PC-3 (cell line): ENCODE data around the gene LRCH1. TPM values are rescaled to one million over a fixed set of nuclear protein-coding genes. Genes with fewer than 3 reads are reported as not detected.
A peak's percentile ranks its signal among the peaks of the same experiment; 100 is the strongest.

Source experiments
- ATAC-seq: fragments of 200-7000 bp; cut with Tn5 transposase; 2 replicates; pipeline ENCODE4 v1.9.1; 2020; ENCODE audit warnings: mild to moderate bottlenecking, moderate library complexity
- BruUV-seq: library from RNA; stranded (reverse); fragments of 400-500 nt; replicated peaks from 2 replicates; lab custom pipeline; 2021; lab: Mats Ljungman, UMichigan
- CTCF ChIA-PET: fragments of 300-600 bp; sonication (Branson Sonifier 250); formaldehyde crosslinking; loops from one replicate; lab custom pipeline; 2022; ENCODE audit warnings: antibody characterized with exemption; lab: Charles Lee
- POLR2A ChIA-PET: fragments of 300-600 bp; sonication (Branson Sonifier 250); formaldehyde crosslinking; loops from one replicate; lab custom pipeline; 2022; ENCODE audit warnings: antibody characterized with exemption; ENCODE audit not compliant: unreplicated experiment; lab: Charles Lee
- DNase-seq: peaks from one replicate; pipeline ENCODE4 v3.0.0-alpha.2; 2015
- H2AFZ ChIP-seq: fragments of 300-600 bp; sonication (generic); 2 replicates; pipeline ENCODE4 v1.6.0; 2016; ENCODE audit warnings: antibody characterized with exemption, low read length
- H3F3A ChIP-seq: fragments of 300-600 bp; sonication (generic); one replicate; pipeline ENCODE4 v1.6.0; 2017; ENCODE audit warnings: antibody characterized with exemption, low read length, control low read depth, mild to moderate bottlenecking; ENCODE audit not compliant: unreplicated experiment
- H3K27ac ChIP-seq: fragments of 300-600 bp; sonication (generic); 2 replicates; pipeline ENCODE4 v1.5.1; 2016; ENCODE audit warnings: mild to moderate bottlenecking, low read length
- H3K27me3 ChIP-seq: fragments of 300-600 bp; sonication (generic); 2 replicates; pipeline ENCODE4 v1.6.1; 2016; ENCODE audit warnings: low read length, mixed read lengths
- H3K36me3 ChIP-seq: fragments of 300-600 bp; sonication (generic); 2 replicates; pipeline ENCODE4 v1.6.1; 2016; ENCODE audit warnings: low read depth, mixed run types, low read length, mixed read lengths
- H3K4me1 ChIP-seq: fragments of 300-600 bp; sonication (generic); 2 replicates; pipeline ENCODE4 v1.5.1; 2016; ENCODE audit warnings: low read length; ENCODE audit not compliant: insufficient read depth
- H3K4me2 ChIP-seq: fragments of 300-600 bp; sonication (generic); 2 replicates; pipeline ENCODE4 v1.6.0; 2016; ENCODE audit warnings: low read length
- H3K4me3 ChIP-seq: fragments of 300-600 bp; sonication (generic); 2 replicates; pipeline ENCODE4 v1.5.1; 2016; ENCODE audit warnings: mild to moderate bottlenecking, low read length, mixed read lengths
- H3K79me2 ChIP-seq: fragments of 300-600 bp; sonication (generic); 2 replicates; pipeline ENCODE4 v1.6.1; 2017; ENCODE audit warnings: low read length, mixed read lengths
- H3K9ac ChIP-seq: fragments of 300-600 bp; sonication (generic); 2 replicates; pipeline ENCODE4 v1.6.0; 2016; ENCODE audit warnings: mild to moderate bottlenecking, low read length
- H3K9me2 ChIP-seq: fragments of 300-600 bp; sonication (generic); replicated peaks from 2 replicates; pipeline ENCODE4 v1.6.1; 2016; ENCODE audit warnings: mixed run types, low read length, mixed read lengths
- H3K9me3 ChIP-seq: fragments of 300-600 bp; sonication (generic); 2 replicates; pipeline ENCODE4 v1.6.1; 2016; ENCODE audit warnings: low read length, mixed read lengths
- H4K20me1 ChIP-seq: fragments of 300-600 bp; sonication (generic); 2 replicates; pipeline ENCODE4 v1.6.1; 2016; ENCODE audit warnings: low read length, mixed read lengths
- CTCF ChIP-seq: fragments of 300-600 bp; sonication (generic); conservative IDR thresholded peaks from 2 replicates; pipeline ENCODE4 v1.5.1; 2017; ENCODE audit warnings: antibody characterized with exemption, low read depth, mild to moderate bottlenecking, low read length
- EZH2 ChIP-seq: fragments of 300-600 bp; sonication (generic); IDR thresholded peaks from one replicate; pipeline ENCODE4 v1.6.1; 2017; ENCODE audit warnings: antibody characterized with exemption, mild to moderate bottlenecking, low read length; ENCODE audit not compliant: unreplicated experiment
- EZH2phosphoT487 ChIP-seq: fragments of 300-600 bp; sonication (generic); IDR thresholded peaks from 2 replicates; pipeline ENCODE4 v1.6.1; 2018; ENCODE audit warnings: mild to moderate bottlenecking, antibody characterized with exemption, low read length, borderline replicate concordance
- intact Hi-C: fragments of 100-400 bp; cut with micrococcal nuclease; formaldehyde crosslinking; loops from 2 replicates; pipeline ENCODE4 v1.9.0; 2023
- total RNA-seq: library from RNA; depleted of rRNA; stranded (reverse); fragments of >200 nt; gene quantifications from 2 replicates; pipeline ENCODE4 v1.2.3, GENCODE V29; 2014

Gene LRCH1
- total RNA-seq, 1 experiment from 2014 or later: 4.3 TPM

GRCh38 chr13:46662690-46663089 is 109.7 kb downstream of the LRCH1 start:
- intact Hi-C loops: loop anchor here (10.0 kb wide), 1 partner anchor 108 kb away; the partner anchor contains the start of gene LRCH1
- Histone ChIP-seq H3K27me3 (no peaks in the 10 kb centered on the region), H3K27ac (no peak overlapping the region), H3F3A (no peaks in the 10 kb centered on the region), H3K4me3 (no peak overlapping the region), H2AFZ (no peak overlapping the region), H3K9ac (no peak overlapping the region), H3K9me2 (no peaks in the 10 kb centered on the region), H3K9me3 (no peaks in the 10 kb centered on the region), H3K79me2 (peaks cover 10% of the 10 kb centered on the region; the same call in 1 of the 2 replicates), H3K4me1 (peaks cover 20% of the 10 kb centered on the region), H4K20me1 (peaks cover 4% of the 10 kb centered on the region; the same call in 1 of the 2 replicates), H3K4me2 (no peak overlapping the region), H3K36me3 (no peaks in the 10 kb centered on the region)
- BruUV-seq: no TSS peak
- TF ChIP-seq CTCF (no peak), EZH2 (no peak), EZH2phosphoT487 (no peak)
- POLR2A ChIA-PET: no interaction called here
- ATAC-seq (no peak), DNase-seq (no peak)
- CTCF ChIA-PET: no interaction called here

GRCh38 chr13:46663206-46664037 is 110.5 kb downstream of the LRCH1 start:
- Histone ChIP-seq H2AFZ (no peak overlapping the region), H3K9ac (0 out of 2 replicates have a peak overlapping the region, but pooled peaks have one; percentile 8), H3F3A (peaks cover 3% of the 10 kb centered on the region), H3K4me2 (no peak overlapping the region), H3K4me3 (no peak overlapping the region), H3K9me3 (no peaks in the 10 kb centered on the region), H3K27ac (peak overlapping the region; percentile 51), H3K9me2 (no peaks in the 10 kb centered on the region), H3K4me1 (peaks cover 26% of the 10 kb centered on the region), H3K27me3 (no peaks in the 10 kb centered on the region), H4K20me1 (peaks cover 4% of the 10 kb centered on the region; the same call in 1 of the 2 replicates), H3K79me2 (peaks cover 10% of the 10 kb centered on the region; the same call in 1 of the 2 replicates), H3K36me3 (no peaks in the 10 kb centered on the region)
- BruUV-seq: no TSS peak
- ATAC-seq (peak; percentile 50), DNase-seq (peak; percentile 25)
- ChIA-PET CTCF (no interaction called here), POLR2A (interaction anchor here (0.7 kb wide), 1 partner anchor 21 kb away, joined by 4 read pairs; no protein-coding TSS in a partner anchor)
- intact Hi-C loops: loop anchor here (10.0 kb wide), 1 partner anchor 109 kb away; the partner anchor contains the start of gene LRCH1
- TF ChIP-seq EZH2phosphoT487 (no peak), EZH2 (no peak), CTCF (no peak)
